GM19452 (cell line): ENCODE data around the gene TTC28.

Experiments used
- ATAC-seq: cut with Tn5 transposase; IDR thresholded peaks from one replicate; pipeline ENCODE4 v1.9.1; 2021; ENCODE audit not compliant: unreplicated experiment

The TTC28 gene

GRCh38 chr22:27982630-27983180 lies 696.9 kb downstream of the TTC28 start:
- ATAC-seq = no peak

DNA sequence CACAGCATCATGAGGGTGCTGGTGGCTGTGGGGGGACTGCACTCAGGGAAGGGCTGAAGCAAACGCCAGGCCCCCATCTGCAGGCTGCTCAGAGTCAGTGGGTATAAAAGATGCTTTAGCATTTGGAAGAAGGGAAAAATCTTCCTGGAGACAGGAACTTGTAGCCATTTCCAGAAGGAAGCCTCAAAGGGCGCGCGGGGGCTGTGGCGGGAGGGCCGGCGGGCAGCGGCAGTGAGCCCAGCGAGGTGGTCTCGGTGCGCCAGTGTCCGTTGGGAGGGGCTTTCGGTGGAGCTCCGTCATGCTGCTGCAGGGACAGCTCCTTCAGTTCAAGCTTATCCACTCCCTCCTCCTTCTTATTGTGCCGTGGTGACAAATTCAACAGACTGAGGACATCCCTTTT lies 697.5 kb downstream of the TTC28 start:
- no peak for ATAC-seq

DNA sequence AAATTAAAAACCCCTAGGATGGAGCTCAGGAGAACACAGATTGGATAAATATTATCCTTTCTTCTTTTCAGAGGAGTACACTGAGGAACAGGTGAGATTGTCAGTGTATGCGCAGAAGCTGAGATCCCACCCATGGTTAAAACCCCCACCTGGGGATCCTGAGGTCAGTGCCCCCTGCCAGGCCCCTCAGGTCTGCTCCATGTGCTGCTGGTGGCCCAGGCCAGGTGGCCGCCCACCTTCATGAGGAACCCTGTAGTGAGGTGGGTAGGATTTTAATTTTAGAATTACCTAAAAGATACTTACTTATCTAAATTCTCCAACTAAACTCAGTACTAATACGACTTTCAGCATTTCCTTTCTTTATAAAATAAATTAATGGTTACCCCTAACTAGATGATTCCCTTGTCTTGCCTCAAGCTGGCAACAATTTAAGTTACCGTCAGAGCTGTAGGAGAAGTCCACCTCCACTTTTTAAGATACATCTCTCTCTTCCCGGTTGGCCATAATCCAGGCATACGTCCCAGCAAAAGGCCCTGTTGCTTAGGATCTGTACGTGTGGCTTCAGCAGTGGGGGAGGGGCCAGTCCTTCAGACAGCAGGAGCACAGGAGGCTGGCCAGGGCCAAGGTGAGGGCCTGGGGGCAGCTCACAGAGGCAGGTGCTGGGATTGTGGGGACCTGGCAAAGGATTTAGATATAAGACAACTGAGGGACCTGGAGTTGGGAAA lies 699.1 kb downstream of the TTC28 start:
- ATAC-seq = no peak

GRCh38 chr22:27978802-27979201 lies 700.8 kb downstream of the TTC28 start:
- ATAC-seq = no peak

DNA sequence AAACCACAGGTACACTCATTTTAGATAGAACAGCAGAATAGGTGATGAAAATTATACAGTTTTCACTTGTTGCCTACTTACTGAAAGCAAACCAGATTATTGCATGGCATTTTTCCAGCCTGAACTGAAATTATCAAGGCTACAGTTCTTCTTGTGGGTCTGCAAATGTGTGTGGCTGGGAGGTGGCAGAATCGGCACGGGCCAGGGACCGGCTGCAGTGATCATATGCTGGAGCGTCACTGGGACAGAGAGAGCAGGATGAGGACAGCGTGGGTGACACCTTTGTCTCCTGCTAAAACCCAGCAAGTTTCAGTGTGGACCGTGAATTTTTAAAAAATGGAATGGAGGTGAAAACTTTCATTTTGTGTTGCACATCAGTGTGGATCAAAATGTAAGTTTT lies 701.3 kb downstream of the TTC28 start:
- no peak for ATAC-seq

- no peak for ATAC-seq
Observed at GRCh38 chr22:27976586-27976985, 703.1 kb downstream of the TTC28 start.

DNA sequence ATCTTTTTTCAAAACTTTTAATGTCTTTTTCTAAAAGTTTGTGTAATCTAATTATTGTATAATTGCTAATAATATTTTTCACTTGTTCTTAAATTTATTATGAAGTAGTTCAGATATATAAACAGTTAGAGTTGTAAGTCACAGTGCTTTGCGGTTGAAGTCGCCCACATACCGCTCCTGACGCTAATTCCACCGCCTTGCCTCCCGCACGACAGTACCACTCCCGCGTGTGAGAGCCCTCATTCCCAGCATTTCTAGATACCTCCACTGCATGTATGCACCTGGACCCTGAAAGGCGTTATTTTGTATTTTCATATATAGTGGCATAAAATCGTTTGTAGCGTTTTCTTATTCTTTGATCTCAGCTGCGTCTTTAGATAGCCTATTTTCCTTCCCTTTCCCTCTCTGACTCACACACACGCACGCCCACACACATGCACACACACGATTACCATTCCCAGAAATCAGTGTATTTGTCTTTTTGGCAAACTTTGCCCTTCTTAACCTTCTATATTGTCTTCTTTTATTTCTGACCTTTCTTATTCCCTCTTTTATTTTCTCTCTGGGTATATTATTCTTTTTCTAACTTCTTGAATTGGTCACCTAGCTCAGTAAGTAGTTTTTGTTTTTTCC lies 704.1 kb downstream of the TTC28 start:
- ATAC-seq = no peak

DNA sequence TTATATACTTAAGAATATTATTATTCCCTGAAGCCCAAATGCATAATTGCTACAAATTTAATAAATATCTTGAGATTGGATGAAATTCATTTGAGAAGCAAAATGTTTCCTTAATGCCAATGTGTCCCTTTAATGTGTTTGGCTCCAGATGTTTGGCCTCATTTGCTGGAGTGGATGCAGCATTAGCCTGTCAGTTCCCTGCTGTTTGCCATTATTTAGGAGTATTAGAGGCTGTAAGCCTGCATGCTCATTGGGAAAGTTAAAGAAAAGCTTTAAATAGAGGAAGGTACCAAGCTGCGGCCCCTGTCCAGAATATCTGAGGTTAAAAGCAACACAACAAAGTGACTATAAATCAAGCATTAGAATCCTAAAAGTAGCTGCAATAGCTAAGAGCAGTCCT lies 705.8 kb downstream of the TTC28 start:
- no peak for ATAC-seq

DNA sequence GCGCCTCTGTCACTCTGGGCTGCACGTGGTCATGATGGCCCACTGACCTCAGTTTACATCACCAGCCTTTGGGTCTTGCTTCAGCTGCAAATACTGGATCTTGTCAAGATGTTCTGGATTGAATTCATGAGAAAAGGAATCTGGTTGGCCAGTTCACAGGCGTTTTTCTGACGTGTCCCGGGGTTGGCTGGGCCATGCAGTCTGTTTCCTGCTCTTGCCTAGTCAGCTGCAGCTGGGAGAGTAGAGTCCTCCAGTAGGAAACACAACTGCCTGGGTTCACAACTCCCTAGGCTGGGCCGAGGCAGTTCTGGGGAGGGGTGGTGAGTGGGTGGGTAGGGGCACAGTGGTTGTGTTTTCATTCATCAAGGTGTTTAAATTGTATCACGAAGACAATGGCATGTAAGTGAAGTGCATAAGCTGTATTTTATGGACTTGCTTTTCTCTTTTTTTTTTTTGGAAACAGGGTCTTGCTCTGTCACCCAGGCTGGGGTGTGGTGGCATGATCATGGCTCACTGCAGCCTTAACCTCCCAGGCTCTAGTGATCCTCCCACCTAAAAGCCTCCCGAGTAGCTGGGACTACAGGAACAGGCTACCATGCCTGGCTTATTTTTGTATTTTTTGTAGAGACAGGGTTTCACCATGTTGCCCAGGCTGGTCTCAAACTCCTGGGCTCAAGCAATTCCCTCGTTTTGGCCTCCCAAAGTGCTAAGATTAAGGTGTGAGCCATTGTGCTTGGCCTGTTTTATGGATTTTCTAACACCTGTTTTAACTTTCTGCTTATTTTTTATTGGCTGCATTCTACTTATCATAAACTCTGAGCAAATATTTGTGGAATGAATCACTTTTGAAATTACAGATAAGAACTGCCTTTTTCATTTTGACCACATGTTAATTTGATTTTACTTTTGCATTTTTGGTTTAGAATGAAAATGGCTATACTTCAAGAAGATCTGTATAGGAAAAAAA lies 706.6 kb downstream of the TTC28 start:
- no peak for ATAC-seq

- ATAC-seq = no peak
Observed at GRCh38 chr22:27971926-27972325, 707.7 kb downstream of the TTC28 start.

GRCh38 chr22:27970596-27971220 lies 708.9 kb downstream of the TTC28 start:
- ATAC-seq = no peak

DNA sequence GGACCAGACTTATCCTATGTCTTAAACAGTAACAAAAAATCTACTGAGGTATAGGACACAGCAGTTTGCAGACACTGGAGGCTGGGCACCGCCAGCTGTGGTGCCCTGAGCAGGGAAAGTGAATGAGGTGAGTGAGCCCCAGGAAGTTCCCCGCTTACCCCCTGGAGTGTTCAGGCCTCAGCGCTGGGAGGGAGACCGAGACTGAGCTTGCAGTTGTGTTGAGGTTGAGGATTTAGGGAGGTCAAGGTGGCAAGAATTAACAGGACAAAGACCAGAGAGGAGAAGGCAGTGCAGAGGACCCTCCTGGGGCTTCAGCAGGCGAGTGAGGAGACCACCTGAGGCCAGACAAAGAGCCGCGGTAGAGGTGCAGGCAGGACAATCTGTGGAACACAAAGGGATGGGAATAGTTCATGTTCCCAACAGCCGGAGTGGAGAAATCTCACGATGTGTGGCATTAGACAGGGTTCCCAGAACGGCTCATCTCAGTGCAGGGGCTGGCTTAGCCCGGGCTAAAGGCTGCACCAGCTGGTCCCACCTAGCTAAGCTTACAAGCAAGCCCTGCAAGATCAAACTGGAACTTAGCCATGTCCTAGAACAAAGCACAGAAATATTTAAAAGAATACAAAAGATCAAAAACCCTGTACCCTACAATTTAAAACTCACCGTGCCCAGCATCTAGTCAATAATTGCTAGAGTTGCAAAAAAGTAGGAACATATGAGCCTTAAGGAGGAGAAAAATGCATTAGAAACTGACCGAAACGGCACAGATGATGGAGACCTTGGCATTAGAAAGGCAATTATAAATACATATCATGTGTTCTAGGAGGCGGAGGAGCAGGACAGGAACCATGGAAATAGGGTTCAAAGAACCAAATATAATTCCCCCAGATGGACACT lies 713.2 kb downstream of the TTC28 start:
- no peak for ATAC-seq

DNA sequence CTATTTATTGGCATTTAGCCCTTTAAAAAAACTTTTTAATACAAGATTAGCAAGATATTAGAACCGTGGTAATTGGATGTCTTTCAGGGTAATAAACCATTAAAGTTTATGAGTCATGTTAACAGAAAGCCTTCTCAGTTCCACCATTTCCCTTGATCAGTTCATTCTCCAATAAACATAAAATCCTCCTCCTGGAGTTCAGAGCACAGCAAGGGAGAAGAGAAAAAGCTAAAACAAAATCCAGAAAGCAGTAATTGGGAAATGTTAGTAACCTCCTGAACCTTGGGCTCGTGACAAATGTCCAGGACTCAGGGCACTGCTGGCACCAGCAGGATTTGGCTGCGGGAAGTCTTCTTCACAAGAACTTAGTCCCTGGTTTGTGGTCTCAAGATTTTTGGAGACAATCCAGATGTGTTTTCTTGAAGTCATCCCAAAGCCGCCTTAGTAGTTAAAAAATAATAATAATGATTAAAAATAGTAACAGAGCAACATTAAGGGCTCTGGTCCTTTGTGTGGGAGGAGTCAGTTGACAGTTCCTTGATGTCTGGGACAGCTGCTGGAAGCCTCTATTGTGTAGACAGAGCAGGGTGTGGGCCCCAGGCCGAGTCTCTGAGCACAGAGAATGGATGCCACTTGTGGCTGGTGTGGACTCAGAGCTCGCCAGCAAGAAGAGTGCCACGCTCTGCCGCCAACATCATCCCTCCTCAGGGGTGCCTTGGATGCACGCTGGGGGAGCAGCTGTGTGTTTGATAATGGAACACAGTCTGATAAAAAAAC lies 717.2 kb downstream of the TTC28 start:
- ATAC-seq = no peak

DNA sequence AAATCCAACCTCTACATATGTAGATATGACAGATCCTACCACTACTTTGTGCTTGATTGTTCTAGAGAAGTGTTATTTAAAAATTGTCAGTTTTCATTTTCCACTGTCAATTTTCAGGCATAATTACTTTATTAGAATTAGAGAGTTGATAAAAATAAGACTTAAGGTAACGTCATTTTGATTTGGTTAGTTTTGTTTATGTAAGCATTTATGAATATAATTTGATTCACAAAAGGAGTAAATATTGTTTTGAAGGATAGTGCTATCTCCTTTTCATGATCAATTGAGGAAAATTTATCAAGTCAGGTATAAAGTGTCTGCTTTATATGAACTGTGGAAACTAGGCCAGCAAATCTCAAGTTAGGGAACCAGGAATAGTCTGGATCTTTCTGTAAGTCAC lies 718.0 kb downstream of the TTC28 start:
- no peak for ATAC-seq

DNA sequence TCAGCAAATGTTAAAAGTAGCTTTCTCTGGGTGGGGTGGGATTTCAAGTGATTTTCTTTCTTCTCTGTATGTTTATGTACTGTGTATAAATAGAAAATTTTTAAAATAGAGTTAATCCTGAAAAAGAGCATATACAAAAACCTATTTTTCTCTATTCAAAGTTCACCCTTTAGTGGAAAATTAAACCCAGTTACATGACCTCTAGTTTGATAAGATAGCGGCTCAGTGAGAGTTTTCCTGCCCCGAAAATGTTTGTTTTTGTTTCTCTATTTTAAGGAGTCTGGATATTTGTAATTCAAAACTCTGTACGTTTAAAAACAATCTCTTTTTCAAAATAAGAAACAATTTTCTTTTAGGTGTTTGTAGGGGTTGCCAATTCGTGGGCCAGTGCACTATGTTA lies 718.5 kb downstream of the TTC28 start:
- ATAC-seq = no peak

DNA sequence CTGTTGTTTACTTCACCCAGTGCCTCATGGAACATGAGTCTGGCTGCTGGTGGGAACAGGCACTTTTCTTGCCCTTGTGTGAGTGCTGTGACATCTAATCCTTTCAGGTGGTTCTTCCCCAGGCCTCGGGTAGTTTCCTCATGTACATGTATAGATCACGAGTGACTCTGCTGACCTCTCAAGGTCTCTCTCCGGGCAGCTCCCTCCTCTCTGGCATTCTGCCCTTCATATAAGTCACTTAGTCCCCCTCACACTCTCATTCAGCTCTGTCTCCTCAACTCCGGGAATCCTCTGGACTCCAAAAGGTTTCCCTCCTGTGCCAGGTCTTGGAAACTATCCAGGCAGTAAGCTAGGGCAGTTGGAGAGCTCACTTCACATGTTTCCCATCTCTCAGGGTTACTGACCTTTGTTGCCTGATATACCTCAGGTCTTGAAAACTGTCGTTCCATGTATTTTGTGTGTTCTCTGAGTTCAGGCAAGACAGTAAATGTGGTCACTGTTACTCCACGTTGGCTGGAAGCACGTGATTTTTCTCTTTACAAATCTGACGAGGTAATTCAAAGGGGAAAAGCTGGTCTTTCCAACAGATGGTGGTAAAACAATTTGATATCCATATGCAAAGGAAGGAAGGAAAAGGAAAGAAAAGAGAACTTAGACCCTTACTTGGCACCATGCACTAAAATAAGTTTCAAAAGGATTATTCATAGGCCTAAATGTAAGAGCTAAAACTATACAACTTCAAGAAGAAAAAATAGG lies 720.1 kb downstream of the TTC28 start:
- no peak for ATAC-seq

DNA sequence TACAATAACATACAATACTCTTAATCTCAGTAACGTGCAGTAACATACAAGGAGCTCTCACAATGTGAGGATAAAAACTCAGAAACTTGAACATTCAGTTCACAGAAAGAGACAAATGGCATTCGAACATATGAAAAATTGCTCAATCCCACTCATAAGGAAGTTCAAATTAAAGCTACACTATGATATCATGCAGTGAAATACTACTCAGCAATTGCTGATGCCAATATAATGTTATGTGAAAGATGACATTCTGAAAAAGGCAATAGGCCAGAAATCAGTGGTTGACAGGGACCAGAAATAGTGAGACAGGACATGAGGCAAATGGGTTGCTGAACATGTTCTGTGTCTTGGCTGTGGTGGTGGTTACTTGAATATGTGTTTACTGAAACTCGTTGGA lies 726.9 kb downstream of the TTC28 start:
- ATAC-seq = no peak

DNA sequence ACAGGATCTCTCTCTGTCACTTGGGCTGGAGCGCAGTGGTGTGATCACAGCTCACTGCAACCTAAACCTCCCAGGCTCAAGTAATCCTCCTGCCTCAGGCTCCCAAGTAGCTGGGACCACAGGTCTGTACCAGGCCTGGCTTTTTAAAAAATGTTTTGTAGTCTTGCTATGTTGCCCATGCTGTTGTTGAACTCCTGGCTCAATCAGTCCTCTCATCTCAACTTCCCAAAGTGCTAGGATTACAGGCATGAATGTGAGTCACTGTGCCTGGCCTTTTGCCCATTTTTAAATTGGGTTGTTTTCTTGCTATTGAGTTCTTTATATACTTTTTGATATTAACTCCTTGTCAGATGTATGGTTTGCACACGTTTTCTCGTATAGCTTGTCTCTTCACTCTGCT lies 727.5 kb downstream of the TTC28 start:
- no peak for ATAC-seq

DNA sequence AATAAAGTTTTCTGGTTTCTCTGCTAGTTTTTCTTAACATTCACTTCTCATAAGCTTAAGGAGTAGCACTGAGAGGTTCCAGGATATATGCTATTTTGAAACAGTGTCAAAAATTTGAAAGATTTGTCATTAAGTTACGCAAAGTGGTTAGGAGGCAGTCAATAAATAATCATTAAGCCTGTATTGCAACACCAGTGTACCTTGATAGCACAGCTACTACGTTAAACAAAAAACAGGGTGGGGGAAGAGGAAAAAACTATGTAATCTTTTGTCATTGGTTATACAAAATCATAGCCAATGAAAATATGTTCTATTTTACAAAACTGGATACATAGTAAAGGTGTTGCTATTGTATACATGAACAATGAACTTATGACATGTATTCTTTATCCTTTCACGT lies 730.2 kb downstream of the TTC28 start:
- no peak for ATAC-seq
